A673 (cell line): ENCODE measurements around the gene GBE1.

Experiments
- CTCF ChIP-seq: fragments of 300-800, 200-600 bp; sonication (generic); conservative IDR thresholded peaks from 2 replicates; pipeline ENCODE4 v1.5.1; 2017; ENCODE audit warnings: low read depth, mild to moderate bottlenecking, antibody characterized with exemption, low read length, moderate library complexity, mixed read lengths
- EZH2 ChIP-seq: fragments of 200-600 bp; sonication (generic); IDR thresholded peaks from 2 replicates; pipeline ENCODE4 v1.6.1; 2017; ENCODE audit warnings: borderline replicate concordance, low read depth, mild to moderate bottlenecking, mixed read lengths, antibody characterized with exemption, low read length; ENCODE audit not compliant: poor library complexity, severe bottlenecking

- no peak for TF ChIP-seq CTCF
- TF ChIP-seq EZH2 = no peak
Measured at GRCh38 chr3:81592101-81592500, 169.3 kb downstream of the GBE1 start.
